Measurements from ENCODE around the gene TSN.
A peak's percentile ranks its signal among the peaks of the same experiment; 100 is the strongest.

The TSN gene

DNA sequence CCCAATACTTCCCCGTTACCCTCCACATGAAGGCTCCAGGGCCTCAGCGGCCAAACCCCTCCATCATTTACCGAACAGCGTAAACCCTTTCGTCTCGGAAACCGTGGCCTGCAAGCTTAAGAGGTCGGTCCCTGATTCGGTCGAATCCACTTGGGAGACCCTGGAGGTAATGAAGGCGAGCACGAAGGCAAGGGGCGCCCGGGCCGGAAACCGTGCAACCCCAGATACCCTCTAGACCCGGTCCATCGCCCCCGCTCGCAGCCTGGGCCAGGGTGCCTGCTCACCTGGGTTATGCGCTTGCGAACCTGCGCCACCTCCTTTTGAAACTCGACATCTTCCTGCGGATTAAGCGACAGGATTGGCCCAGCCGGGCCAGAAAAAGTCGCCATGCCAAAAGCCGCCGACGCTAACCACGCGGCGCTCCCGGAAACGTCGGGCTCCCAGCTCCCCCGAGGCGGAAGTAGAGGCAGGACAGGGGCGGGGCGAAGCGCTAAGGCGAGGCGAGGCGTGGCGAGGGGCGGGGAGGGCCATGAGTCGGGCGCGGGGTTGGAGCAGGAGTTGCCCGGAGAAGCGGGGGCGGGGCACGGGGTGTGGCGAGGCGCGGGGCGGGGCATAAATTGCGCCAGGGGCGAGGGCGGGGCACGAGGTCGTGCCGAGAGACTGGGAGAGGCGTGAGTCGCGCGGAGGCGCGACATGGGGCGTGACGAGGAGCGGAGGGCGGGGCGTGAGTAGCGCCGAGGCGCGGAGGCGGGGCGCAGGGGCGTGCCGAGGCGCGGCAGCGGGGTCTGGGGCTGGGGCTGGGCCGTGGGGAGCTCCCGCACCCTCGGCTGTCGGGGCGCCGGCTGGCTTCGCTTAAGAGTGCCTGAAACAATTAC, 18.8 kb upstream of the TSN start, which contains the start of gene NIFK:
TSS of gene NIFK (minus strand) at position 414 of the 875 bp plus-strand sequence. CDS start at position 389, 25 bp downstream.
- DNase-seq: peak; percentile 98
- in situ Hi-C loops (cut with HindIII; ENCODE audit: low pct_ligation_motif_present, low pct_unique_long_range_greater_than_20kb, low sequenced_read_pairs): no loop called here

DNA sequence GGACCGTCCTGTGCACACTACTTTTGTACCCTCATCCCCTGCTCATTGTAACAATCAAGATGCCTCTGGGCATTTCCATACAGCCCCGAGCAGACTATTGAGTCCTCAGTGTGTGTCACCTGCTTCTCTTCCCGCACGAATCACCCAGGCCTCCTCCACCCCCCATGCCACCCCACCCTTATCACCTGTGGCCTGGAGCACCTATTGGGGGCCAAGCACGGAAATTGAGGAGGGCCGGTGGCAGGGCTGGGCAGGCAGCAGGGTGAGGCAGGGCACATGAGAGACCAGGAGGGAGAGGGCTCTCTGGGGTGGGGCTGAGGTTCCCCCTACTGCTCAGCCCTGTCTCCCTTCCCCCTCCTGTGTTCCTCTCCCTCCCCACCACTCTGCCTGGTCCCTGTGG, 14.5 kb upstream of the TSN start:
- in situ Hi-C loops (cut with HindIII; ENCODE audit: low pct_ligation_motif_present, low pct_unique_long_range_greater_than_20kb, low sequenced_read_pairs): no loop called here
- no peak for DNase-seq

GRCh38 chr2:121741450-121741849, 14.0 kb upstream of the TSN start:
- no peak for DNase-seq
- in situ Hi-C loops (cut with HindIII; ENCODE audit: low pct_ligation_motif_present, low pct_unique_long_range_greater_than_20kb, low sequenced_read_pairs): no loop called here

DNA sequence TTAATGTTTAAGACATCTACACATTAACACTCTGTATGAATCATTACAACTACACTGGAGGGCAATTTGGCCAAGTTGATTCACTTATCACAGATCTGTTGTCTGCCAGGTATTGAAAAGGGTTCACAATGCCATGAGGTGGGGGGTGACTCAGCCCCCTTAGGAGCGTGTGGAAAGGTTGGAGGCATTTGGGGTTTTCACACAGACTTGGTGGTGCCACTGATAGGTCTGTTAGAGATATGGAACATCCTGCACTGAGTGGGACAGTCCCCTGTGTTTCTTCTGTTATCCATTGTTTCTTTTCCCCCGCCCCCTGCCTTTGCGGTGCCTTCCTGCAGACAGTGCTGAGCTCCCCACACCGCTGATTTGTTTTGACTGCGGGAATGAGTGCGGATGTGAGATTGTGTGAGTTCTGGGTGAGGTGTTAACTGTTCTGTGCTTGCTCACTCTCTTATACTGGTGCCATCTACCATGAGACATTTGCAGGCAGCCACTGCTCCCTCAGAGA, 9.3 kb upstream of the TSN start:
- in situ Hi-C loops (cut with HindIII; ENCODE audit: low pct_ligation_motif_present, low pct_unique_long_range_greater_than_20kb, low sequenced_read_pairs): no loop called here
- peak; percentile 63 for DNase-seq

DNA sequence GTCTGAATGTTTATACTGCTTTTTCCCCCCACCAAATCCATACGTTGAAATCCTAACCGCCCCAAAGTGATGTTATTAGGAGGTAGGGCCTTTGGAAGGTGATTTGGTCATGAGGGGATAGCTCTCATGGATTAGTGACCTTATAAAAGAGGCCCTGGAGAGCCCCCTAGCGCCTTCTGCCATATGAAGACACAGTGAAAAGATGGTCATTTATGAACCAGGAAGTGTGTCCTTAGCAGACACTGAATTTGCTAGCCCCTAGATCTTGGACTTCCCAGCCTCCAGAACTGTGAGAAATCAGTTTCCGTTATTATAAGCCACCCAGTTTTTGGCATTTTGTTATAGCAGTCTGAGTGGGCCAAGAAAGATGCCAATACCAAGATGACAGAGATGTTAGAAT, 7.2 kb upstream of the TSN start:
- in situ Hi-C loops (cut with HindIII; ENCODE audit: low pct_ligation_motif_present, low pct_unique_long_range_greater_than_20kb, low sequenced_read_pairs): no loop called here
- no peak for DNase-seq

DNA sequence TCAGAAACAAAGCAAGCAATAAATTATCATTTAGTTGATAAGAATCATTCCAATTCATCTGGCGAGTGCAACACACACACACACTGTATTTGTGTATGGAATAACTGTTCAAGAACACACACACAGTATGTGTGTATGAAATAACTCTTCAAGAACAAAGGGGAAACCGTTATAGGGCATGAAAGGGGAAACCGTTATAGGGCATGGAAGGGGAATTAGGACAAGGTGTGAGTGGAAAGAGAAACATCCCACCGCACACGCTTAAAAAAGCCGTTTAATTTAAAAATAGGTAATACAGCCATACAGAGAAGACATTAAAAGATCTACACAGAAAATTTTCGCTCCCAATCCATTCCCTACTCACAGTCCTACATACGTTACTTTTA, 607 bp upstream of the TSN start:
- no peak for DNase-seq
- in situ Hi-C loops (cut with HindIII; ENCODE audit: low pct_ligation_motif_present, low pct_unique_long_range_greater_than_20kb, low sequenced_read_pairs): no loop called here

DNA sequence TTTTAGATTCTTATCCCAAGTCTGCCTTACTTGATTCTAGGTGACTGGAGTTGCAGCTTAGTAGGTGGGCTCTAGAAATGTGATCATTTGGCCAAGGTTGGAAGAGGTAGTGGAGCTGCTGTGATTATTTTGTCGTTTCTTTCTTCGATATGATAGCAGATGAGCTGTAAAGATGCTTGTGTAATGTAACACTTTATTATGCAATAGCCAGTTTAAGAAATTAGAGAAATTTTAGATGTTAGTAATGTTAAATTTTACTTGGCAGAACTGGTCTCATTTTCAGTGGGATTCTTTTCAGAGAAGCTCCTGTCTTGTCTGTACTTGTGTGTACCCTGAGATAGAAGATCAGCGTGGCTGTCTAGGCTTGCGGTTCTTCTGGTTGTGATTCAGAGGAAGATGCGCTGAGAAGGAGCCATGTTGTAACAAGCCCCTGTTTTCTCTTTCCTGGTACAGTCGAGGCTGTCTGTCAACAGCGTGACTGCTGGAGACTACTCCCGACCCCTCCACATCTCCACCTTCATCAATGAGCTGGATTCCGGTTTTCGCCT, 9.3 kb downstream of the TSN start:
- no peak for DNase-seq
- in situ Hi-C loops (cut with HindIII; ENCODE audit: low pct_ligation_motif_present, low pct_unique_long_range_greater_than_20kb, low sequenced_read_pairs): no loop called here

DNA sequence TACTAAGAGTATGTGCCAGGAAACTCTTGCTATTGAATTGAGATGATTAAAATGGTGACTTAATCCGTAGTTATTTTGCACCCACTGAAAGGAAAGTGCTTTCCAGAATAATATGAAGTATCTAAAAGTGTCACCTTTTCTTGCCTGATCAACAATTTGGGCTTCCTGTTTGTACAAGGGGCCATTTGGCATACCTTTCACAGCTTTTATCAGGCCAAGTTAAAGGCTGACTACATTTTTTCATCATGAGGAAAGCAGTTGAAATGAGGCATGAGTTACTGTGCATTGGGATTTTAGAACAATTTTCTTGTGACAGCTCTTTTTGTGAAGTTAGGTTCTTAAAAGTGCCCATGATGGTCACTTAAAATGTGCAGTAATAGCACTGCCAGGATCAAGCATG, 11.2 kb downstream of the TSN start:
- in situ Hi-C loops (cut with HindIII; ENCODE audit: low pct_ligation_motif_present, low pct_unique_long_range_greater_than_20kb, low sequenced_read_pairs): no loop called here
- no peak for DNase-seq

DNA sequence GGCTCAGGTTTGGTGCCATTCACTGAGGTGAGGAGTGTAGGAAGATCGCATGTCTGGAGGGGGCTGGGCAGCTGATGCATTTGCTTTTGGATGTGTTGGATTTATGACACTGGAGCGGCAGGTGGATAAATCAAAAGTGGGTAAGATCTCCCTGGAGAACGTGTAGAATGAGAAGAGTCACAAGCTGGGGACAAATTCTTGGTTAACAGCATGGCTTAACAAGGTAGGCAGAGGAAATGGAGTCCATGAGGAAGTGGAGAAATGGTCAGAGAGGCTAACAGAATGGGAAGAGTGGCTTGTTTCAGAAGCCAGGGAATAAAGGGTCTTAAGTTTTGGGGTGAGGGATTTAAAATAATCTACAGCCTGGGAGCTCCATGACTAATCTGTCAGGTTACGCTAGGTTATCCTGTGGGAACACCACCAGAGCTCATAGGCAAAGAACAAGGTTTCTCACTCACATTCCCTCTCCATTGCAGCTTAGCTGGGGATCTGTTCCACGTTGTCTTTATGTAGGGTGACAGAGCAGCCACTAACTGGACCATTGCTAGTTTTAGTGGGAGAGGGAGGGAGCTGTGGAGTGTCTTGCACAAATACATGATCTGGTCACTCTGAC, 12.8 kb downstream of the TSN start:
- in situ Hi-C loops (cut with HindIII; ENCODE audit: low pct_ligation_motif_present, low pct_unique_long_range_greater_than_20kb, low sequenced_read_pairs): no loop called here
- no peak for DNase-seq

GRCh38 chr2:121771976-121772742, 16.7 kb downstream of the TSN start:
- in situ Hi-C loops (cut with HindIII; ENCODE audit: low pct_ligation_motif_present, low pct_unique_long_range_greater_than_20kb, low sequenced_read_pairs): no loop called here
- no peak for DNase-seq

GRCh38 chr2:121774235-121774634, 18.8 kb downstream of the TSN start:
- in situ Hi-C loops (cut with HindIII; ENCODE audit: low pct_ligation_motif_present, low pct_unique_long_range_greater_than_20kb, low sequenced_read_pairs): no loop called here
- DNase-seq: no peak

DNA sequence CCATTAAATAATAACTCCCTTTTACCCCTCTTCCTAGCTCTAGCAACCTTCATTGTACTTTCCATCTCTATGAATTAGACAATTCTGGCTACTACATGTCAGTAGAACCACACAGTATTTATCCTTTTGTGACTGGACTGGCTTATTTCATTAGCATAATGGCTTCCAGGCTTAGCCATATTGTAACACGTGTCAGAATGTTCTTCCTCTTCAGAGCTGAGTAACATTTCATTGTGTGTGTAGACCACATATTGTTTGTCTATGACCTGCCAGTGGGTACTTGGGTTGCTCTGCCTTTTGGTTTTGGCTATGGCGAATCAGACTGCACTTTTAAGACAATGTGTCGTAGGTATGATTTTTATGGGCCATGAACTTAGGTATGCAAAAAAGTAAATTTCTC, 20.9 kb downstream of the TSN start:
- no peak for DNase-seq
- in situ Hi-C loops (cut with HindIII; ENCODE audit: low pct_ligation_motif_present, low pct_unique_long_range_greater_than_20kb, low sequenced_read_pairs): no loop called here

DNA sequence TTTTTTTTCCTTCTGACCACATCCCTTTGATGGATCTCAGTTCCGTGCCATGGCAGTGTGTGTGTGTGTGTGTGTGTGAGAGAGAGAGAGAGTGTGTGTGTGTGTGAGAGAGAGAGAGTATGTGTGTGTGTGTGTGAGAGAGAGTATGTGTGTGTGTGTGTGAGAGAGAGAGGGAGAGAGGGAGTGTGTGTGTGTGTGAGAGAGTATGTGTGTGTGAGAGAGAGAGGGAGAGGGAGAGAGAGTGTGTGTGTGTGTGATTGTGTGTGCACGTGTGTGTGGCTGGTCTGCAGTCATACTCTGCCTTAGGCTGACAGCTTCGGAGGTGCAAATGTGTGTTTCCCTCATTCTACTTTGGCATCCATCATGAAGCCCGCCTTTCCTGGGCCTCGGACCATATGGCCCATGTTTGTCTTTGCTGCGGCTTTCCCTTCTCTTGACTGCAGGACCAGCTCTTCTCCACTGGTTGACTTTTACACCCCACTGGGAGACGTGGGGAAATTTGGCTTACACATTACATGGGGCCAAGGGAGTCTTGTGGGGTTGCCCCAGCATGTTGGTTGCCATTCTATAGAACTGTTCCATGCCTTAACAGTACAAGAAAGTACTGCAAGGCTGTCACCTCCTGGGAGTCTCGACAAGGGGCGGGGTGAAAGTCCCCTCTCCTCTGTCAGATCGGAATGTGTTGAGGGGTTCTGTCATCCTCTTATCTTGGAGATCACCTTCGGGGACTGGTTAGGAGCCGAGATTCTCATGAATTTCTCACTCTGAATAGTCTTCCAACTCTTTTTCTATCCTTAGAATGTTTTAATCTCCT, 21.6 kb downstream of the TSN start:
- DNase-seq: no peak
- in situ Hi-C loops (cut with HindIII; ENCODE audit: low pct_ligation_motif_present, low pct_unique_long_range_greater_than_20kb, low sequenced_read_pairs): no loop called here

DNA sequence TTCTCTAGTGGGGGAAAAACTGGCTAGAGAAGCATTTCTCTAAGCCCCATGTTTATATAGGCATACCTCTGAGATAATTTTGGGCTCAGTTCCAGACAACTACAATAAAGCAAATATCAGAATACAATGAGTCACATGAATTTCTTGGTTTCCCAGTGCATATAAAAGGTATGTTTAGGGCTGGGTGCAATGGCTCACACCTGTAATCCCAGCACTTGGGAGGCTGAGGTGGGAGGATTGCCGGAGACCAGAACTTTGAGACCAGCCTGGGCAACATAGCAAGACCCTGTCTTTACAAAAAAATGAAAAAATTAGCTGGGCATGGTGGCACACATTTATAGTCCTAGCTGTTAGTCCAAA, 22.2 kb downstream of the TSN start:
- no peak for DNase-seq

GRCh38 chr2:121778741-121779487, 23.5 kb downstream of the TSN start:
- no peak for DNase-seq
- in situ Hi-C loops (cut with HindIII; ENCODE audit: low pct_ligation_motif_present, low pct_unique_long_range_greater_than_20kb, low sequenced_read_pairs): no loop called here

More for the DNA sequence above, 22.2 kb downstream of the TSN start:
- in situ Hi-C loops (cut with HindIII; ENCODE audit: low pct_ligation_motif_present, low pct_unique_long_range_greater_than_20kb, low sequenced_read_pairs): no loop called here

DNA sequence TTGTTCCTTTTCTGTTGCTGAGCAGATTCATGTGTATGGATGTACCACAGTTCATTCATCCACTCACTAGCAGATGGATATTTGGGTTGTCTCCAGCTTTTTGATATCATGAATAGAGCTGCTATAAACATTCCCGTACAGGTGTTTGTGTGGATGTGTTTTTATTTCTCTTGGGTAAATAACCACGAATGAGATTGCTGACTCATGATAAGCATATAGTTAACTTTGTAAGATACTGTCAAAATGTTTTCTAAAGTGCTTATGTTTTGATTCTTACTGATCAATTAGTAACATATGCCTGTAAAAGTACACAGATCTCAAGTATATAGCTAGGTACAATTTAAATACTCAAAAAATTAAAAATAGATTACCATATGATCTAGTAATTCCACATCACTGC, 27.7 kb downstream of the TSN start:
- no peak for DNase-seq
- in situ Hi-C loops (cut with HindIII; ENCODE audit: low pct_ligation_motif_present, low pct_unique_long_range_greater_than_20kb, low sequenced_read_pairs): no loop called here

GRCh38 chr2:121788685-121789084, 33.2 kb downstream of the TSN start:
- in situ Hi-C loops (cut with HindIII; ENCODE audit: low pct_ligation_motif_present, low pct_unique_long_range_greater_than_20kb, low sequenced_read_pairs): no loop called here

More at GRCh38 chr2:121788685-121789084, 33.2 kb downstream of the TSN start:
- DNase-seq: no peak
